Gastroesophageal sphincter (tissue), 3 donors: Measurements from ENCODE around the gene CCND1.

Experiments
- EP300 ChIP-seq: sonication (generic); formaldehyde crosslinking; IDR thresholded peaks from one replicate; pipeline ENCODE4 v1.6.1; 2017; ENCODE audit warnings: antibody characterized with exemption, mild to moderate bottlenecking
- POLR2A ChIP-seq, 2 donors: fragments of 450-650 bp; IDR thresholded peaks; one replicate each; pipeline ENCODE4 v1.6.1; 2017; ENCODE audit warnings: antibody characterized with exemption in 2 of 2, mild to moderate bottlenecking in 2 of 2, moderate library complexity in 1 of 2
- TF ChIP-seq, protein P1 (sequence below), 4 experiments: fragments of 200-600 bp in 2 of 4; fragments of 450-650 bp in 2 of 4; sonication (generic) in 1 of 4; IDR thresholded peaks; one replicate each; pipeline ENCODE4 v1.5.1; 2017 to 2019; ENCODE audit warnings: antibody characterized with exemption in 4 of 4, mild to moderate bottlenecking in 2 of 4, moderate library complexity in 2 of 4

DNA sequence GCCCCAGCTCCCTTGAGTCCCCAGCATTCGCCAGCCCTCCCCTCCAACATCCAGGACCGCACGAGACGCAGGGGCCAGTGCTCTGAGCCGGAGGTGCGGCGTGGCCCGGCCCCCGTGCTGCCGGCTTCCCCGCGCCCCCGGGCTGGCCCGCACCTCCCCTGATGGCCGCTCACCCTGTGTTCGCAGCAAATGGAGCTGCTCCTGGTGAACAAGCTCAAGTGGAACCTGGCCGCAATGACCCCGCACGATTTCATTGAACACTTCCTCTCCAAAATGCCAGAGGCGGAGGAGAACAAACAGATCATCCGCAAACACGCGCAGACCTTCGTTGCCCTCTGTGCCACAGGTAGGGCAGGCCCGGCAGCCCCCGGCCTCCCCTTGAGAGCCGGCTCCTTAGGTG, 2.7 kb downstream of the CCND1 start:
- TF ChIP-seq, protein P1, sequence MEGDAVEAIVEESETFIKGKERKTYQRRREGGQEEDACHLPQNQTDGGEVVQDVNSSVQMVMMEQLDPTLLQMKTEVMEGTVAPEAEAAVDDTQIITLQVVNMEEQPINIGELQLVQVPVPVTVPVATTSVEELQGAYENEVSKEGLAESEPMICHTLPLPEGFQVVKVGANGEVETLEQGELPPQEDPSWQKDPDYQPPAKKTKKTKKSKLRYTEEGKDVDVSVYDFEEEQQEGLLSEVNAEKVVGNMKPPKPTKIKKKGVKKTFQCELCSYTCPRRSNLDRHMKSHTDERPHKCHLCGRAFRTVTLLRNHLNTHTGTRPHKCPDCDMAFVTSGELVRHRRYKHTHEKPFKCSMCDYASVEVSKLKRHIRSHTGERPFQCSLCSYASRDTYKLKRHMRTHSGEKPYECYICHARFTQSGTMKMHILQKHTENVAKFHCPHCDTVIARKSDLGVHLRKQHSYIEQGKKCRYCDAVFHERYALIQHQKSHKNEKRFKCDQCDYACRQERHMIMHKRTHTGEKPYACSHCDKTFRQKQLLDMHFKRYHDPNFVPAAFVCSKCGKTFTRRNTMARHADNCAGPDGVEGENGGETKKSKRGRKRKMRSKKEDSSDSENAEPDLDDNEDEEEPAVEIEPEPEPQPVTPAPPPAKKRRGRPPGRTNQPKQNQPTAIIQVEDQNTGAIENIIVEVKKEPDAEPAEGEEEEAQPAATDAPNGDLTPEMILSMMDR (IDR thresholded peaks at IDR 0.05) = no peak
- no peak for TF ChIP-seq POLR2A (IDR thresholded peaks at IDR 0.05)
- TF ChIP-seq EP300 = no peak
